ENCODE results near the gene ZNF592.

Gene ZNF592

GRCh38 chr15:84761607-84762131 lies 13.3 kb downstream of the ZNF592 start (continued):
- TF ChIP-seq PATZ1 (CRISPR knock-in tag; IDR thresholded peaks at IDR 0.05; ENCODE audit: borderline replicate concordance) (no peak), ZFP3 (CRISPR knock-in tag; IDR thresholded peaks at IDR 0.05) (no peak), TOX (CRISPR knock-in tag; IDR thresholded peaks at IDR 0.05; ENCODE audit: borderline replicate concordance) (no peak), SNAI2 (CRISPR knock-in tag; IDR thresholded peaks at IDR 0.05) (no peak), CSRNP3 (CRISPR knock-in tag; IDR thresholded peaks at IDR 0.05) (no peak), ZC3H10 (CRISPR knock-in tag; IDR thresholded peaks at IDR 0.05) (no peak), ISL1 (CRISPR knock-in tag; IDR thresholded peaks at IDR 0.05) (no peak), ESRRG (CRISPR knock-in tag; IDR thresholded peaks at IDR 0.05) (no peak), ZNF70 (CRISPR knock-in tag; IDR thresholded peaks at IDR 0.05) (no peak), CSDC2 (CRISPR knock-in tag; IDR thresholded peaks at IDR 0.05) (no peak)

- TF ChIP-seq POU6F1 (CRISPR knock-in tag; IDR thresholded peaks at IDR 0.05; ENCODE audit: borderline replicate concordance, low read depth) (no peak), CSDC2 (CRISPR knock-in tag; IDR thresholded peaks at IDR 0.05) (no peak)
- no peak for ATAC-seq
Observed at GRCh38 chr15:84762840-84763572, 14.6 kb downstream of the ZNF592 start.

- ATAC-seq: no peak
- TF ChIP-seq ESRRG (CRISPR knock-in tag; IDR thresholded peaks at IDR 0.05): no peak
- TF ChIP-seq TCF4 (CRISPR knock-in tag; IDR thresholded peaks at IDR 0.05; ENCODE audit: borderline replicate concordance): no peak
- TF ChIP-seq ZFP30 (CRISPR knock-in tag; IDR thresholded peaks at IDR 0.05): no peak
- no peak for TF ChIP-seq ISL1 (CRISPR knock-in tag; IDR thresholded peaks at IDR 0.05)
- TF ChIP-seq ZNF70 (CRISPR knock-in tag; IDR thresholded peaks at IDR 0.05): no peak
- TF ChIP-seq GLIS3 (CRISPR knock-in tag; IDR thresholded peaks at IDR 0.05): no peak
- no peak for TF ChIP-seq OSR1 (CRISPR knock-in tag; IDR thresholded peaks at IDR 0.05)
- TF ChIP-seq ZNF8 (CRISPR knock-in tag; IDR thresholded peaks at IDR 0.05): no peak
- TF ChIP-seq TOX (CRISPR knock-in tag; IDR thresholded peaks at IDR 0.05; ENCODE audit: borderline replicate concordance): no peak
- no peak for TF ChIP-seq SNAI2 (CRISPR knock-in tag; IDR thresholded peaks at IDR 0.05)
- no peak for TF ChIP-seq CSRNP3 (CRISPR knock-in tag; IDR thresholded peaks at IDR 0.05)
- no peak for TF ChIP-seq BACH2 (CRISPR knock-in tag; IDR thresholded peaks at IDR 0.05; ENCODE audit: borderline replicate concordance)
- no peak for TF ChIP-seq RARB (CRISPR knock-in tag; IDR thresholded peaks at IDR 0.05)
- TF ChIP-seq CREB5 (CRISPR knock-in tag; IDR thresholded peaks at IDR 0.05; ENCODE audit: low read depth): no peak
- TF ChIP-seq PATZ1 (CRISPR knock-in tag; IDR thresholded peaks at IDR 0.05; ENCODE audit: borderline replicate concordance): no peak
- no peak for TF ChIP-seq ZNF565 (CRISPR knock-in tag; conservative IDR thresholded peaks at IDR 0.05; ENCODE audit: low read depth)
Observed at GRCh38 chr15:84764585-84764984, 16.2 kb downstream of the ZNF592 start.
